IMR-90 (cell line): ENCODE results near the gene FCHSD2.

ENCODE experiments used
- CEBPB ChIP-seq: IDR thresholded peaks from 2 replicates; pipeline ENCODE4 v1.6.1; 2012; ENCODE audit warnings: low read depth, low read length, improper control_type of control experiment
- CHD1 ChIP-seq: IDR thresholded peaks from 2 replicates; pipeline ENCODE4 v1.6.1; 2012; ENCODE audit warnings: low read depth, low read length, improper control_type of control experiment
- MXI1 ChIP-seq: IDR thresholded peaks from 2 replicates; pipeline ENCODE4 v1.6.1; 2012; ENCODE audit warnings: low read depth, mild to moderate bottlenecking, low read length, moderate library complexity, borderline replicate concordance
- POLR2A ChIP-seq: IDR thresholded peaks from 2 replicates; pipeline ENCODE4 v1.6.1; 2012; ENCODE audit warnings: mild to moderate bottlenecking, low read depth, low read length
- RCOR1 ChIP-seq: IDR thresholded peaks from 2 replicates; pipeline ENCODE4 v1.6.1; 2012; ENCODE audit warnings: mild to moderate bottlenecking, low read length, improper control_type of control experiment; ENCODE audit not compliant: insufficient replicate concordance
- RFX5 ChIP-seq: IDR thresholded peaks from 2 replicates; pipeline ENCODE4 v1.8.0; 2012; ENCODE audit warnings: low read depth, mild to moderate bottlenecking, low read length, moderate library complexity
- TF ChIP-seq, protein P1 (sequence below): conservative IDR thresholded peaks from 2 replicates; pipeline ENCODE4 v1.5.1; 2012; ENCODE audit warnings: mild to moderate bottlenecking, low read depth, low read length, improper control_type of control experiment
- TF ChIP-seq, protein P2 (sequence below): fragments of 150-350 bp; IDR thresholded peaks from 2 replicates; pipeline ENCODE4 v1.6.1; 2017; ENCODE audit warnings: mild to moderate bottlenecking, antibody characterized with exemption, low read length, low read depth
- TF ChIP-seq, protein P3 (sequence below): fragments of 150-350 bp; IDR thresholded peaks from 2 replicates; pipeline ENCODE4 v1.6.1; 2016; ENCODE audit warnings: low read depth, mild to moderate bottlenecking, low read length, moderate library complexity, borderline replicate concordance

DNA sequence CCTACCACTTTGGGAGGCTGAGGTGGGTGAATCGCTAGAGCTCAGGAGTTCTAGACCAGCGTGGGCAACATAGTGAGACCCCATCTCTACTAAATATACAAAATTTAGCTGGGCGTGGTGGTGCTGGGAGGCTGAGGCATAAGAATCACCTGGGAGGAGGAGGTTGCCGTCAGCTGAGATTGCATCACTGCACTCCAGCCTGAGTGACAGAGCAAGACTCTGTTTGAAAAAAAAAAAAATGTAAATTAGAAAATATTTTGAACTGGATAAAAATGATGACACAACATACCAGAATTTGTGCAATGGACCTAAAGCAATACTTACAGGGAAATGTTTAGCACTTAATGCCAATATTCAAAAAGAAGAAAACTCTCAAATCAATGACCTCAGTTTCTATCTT, 281.5 kb downstream of the FCHSD2 start:
- TF ChIP-seq RFX5, result no peak
- TF ChIP-seq, protein P1, sequence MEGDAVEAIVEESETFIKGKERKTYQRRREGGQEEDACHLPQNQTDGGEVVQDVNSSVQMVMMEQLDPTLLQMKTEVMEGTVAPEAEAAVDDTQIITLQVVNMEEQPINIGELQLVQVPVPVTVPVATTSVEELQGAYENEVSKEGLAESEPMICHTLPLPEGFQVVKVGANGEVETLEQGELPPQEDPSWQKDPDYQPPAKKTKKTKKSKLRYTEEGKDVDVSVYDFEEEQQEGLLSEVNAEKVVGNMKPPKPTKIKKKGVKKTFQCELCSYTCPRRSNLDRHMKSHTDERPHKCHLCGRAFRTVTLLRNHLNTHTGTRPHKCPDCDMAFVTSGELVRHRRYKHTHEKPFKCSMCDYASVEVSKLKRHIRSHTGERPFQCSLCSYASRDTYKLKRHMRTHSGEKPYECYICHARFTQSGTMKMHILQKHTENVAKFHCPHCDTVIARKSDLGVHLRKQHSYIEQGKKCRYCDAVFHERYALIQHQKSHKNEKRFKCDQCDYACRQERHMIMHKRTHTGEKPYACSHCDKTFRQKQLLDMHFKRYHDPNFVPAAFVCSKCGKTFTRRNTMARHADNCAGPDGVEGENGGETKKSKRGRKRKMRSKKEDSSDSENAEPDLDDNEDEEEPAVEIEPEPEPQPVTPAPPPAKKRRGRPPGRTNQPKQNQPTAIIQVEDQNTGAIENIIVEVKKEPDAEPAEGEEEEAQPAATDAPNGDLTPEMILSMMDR, result no peak
- TF ChIP-seq POLR2A, result no peak
- no peak for TF ChIP-seq MXI1
- TF ChIP-seq CHD1, result no peak
- TF ChIP-seq, protein P2, sequence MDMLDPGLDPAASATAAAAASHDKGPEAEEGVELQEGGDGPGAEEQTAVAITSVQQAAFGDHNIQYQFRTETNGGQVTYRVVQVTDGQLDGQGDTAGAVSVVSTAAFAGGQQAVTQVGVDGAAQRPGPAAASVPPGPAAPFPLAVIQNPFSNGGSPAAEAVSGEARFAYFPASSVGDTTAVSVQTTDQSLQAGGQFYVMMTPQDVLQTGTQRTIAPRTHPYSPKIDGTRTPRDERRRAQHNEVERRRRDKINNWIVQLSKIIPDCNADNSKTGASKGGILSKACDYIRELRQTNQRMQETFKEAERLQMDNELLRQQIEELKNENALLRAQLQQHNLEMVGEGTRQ, result no peak
- no peak for TF ChIP-seq RCOR1
- TF ChIP-seq, protein P3, sequence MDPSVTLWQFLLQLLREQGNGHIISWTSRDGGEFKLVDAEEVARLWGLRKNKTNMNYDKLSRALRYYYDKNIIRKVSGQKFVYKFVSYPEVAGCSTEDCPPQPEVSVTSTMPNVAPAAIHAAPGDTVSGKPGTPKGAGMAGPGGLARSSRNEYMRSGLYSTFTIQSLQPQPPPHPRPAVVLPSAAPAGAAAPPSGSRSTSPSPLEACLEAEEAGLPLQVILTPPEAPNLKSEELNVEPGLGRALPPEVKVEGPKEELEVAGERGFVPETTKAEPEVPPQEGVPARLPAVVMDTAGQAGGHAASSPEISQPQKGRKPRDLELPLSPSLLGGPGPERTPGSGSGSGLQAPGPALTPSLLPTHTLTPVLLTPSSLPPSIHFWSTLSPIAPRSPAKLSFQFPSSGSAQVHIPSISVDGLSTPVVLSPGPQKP, result no peak
- TF ChIP-seq CEBPB, result 0 out of 2 replicates have a peak, but pooled peaks have one; percentile 22
